ENCODE measurements around the gene VPS13D. TPM values are rescaled to one million over a fixed set of nuclear protein-coding genes. Genes with fewer than 3 reads are reported as not detected.

Gene VPS13D
- total RNA-seq, 4 donors from 2014 or later, result 88.3 to 123 (median 113) TPM

GRCh38 chr1:12508849-12509248, 279.0 kb downstream of the VPS13D start:
- DNase-seq, result no peak
- Histone ChIP-seq H3K27me3 (no peaks in the 10 kb centered on the region), H3K4me1 (peaks cover 0 to 6% (median 0%) of the 10 kb centered on the region in 4 donors), H3K4me3 (no peak overlapping the region), H3K36me3 (peaks cover 0 to 32% (median 0%) of the 10 kb centered on the region in 3 donors), H3K27ac (no peak overlapping the region), H3K9me3 (no peaks in the 10 kb centered on the region)
- TF ChIP-seq POLR2A (IDR thresholded peaks at IDR 0.05) (no peak), CTCF (IDR thresholded peaks at IDR 0.05) (no peak)

- H3K9me3 ChIP-seq, result no peaks in the 10 kb centered on the region
- peaks cover 0 to 6% (median 0%) of the 10 kb centered on the region in 4 donors for H3K4me1 ChIP-seq
- no peaks in the 10 kb centered on the region for H3K27me3 ChIP-seq
- peaks cover 0 to 18% (median 0%) of the 10 kb centered on the region in 3 donors for H3K36me3 ChIP-seq
- no peak for TF ChIP-seq CTCF (IDR thresholded peaks at IDR 0.05)
- TF ChIP-seq POLR2A (IDR thresholded peaks at IDR 0.05), result no peak
- H3K4me3 ChIP-seq, result no peak overlapping the region
- DNase-seq, result no peak
- H3K27ac ChIP-seq, result peak overlapping the region; percentile 38 to 70 (median 40)
Measured at GRCh38 chr1:12511128-12511484, 281.3 kb downstream of the VPS13D start.

DNA sequence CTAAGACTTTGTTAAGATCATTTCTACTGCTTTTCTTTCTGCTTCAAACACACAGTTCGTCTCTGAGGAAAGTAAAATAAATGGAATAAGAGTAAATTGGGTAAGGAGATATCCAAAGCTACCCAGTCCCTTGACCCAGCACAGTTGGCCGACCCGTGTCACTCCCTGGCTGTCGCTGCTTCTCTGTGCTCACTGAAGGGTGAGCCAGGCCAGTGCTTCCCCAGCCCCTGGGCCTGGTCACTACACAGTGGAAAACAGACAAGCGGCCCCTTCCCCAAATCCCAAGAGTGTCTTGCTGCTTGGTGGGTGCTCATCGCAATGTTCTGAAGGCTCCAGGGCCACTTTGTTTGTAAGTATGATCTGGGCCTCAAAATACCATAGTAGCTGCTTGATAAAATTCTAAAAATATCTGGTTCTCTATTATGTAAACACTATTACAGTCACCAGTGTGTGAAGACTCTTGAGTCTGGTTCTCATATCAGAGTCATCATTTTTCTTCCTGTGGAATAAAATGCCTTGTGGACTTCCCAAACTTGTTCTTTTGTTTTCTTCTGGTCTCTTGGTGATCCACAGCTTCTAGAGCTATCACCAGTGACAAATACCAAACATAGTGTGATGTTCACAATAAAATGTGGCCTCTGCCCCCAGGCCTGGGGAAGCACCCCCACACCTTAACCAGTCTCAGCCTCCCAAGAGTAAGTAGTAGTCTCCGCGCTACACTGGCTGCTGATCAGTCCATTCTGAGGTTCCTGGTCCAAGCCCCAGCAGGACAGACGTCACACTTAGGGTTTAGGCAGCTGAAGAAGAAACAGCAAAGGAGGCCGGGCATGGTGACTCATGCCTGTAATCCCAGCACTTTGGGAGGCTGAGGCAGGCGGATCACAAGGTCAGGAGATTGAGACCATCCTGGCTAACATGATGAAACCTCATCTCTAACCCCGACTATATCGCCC, 282.0 kb downstream of the VPS13D start:
- Histone ChIP-seq H3K4me3 (no peak overlapping the region), H3K4me1 (peaks cover 0 to 6% (median 0%) of the 10 kb centered on the region in 4 donors), H3K36me3 (peaks cover 0 to 11% (median 0%) of the 10 kb centered on the region in 3 donors), H3K9me3 (no peaks in the 10 kb centered on the region), H3K27me3 (no peaks in the 10 kb centered on the region), H3K27ac (peak overlapping the region in 3 of 4 donors; percentile 39 to 70 (median 41))
- no peak for DNase-seq
- TF ChIP-seq POLR2A (IDR thresholded peaks at IDR 0.05) (no peak), CTCF (IDR thresholded peaks at IDR 0.05) (no peak)

DNA sequence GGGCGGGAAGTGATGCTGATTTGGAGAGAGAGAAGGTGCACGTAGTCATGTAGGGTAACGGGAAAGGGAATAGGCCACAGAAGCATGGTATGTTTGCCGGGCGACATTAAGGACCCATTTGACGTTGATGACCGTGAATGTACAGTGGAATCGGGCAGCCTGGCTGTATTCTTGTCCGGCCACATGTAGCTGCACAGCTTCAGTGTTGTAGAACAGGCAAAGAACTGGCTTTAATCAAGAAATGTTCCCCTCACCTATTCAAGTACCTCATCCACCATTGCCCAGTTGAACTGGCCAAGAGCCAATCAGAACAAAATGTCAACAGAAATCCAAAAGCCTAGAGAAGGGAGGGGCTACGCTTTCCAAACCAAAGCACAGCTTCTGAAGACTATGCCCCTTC, 283.4 kb downstream of the VPS13D start:
- H3K9me3 ChIP-seq, result no peaks in the 10 kb centered on the region
- no peak overlapping the region for H3K4me3 ChIP-seq
- no peak for DNase-seq
- TF ChIP-seq POLR2A (IDR thresholded peaks at IDR 0.05) (no peak), CTCF (IDR thresholded peaks at IDR 0.05) (no peak)
- H3K27ac ChIP-seq, result no peak overlapping the region
- peaks cover 0 to 6% (median 0%) of the 10 kb centered on the region in 4 donors for H3K4me1 ChIP-seq
- no peaks in the 10 kb centered on the region for H3K27me3 ChIP-seq
- no peaks in the 10 kb centered on the region for H3K36me3 ChIP-seq

DNA sequence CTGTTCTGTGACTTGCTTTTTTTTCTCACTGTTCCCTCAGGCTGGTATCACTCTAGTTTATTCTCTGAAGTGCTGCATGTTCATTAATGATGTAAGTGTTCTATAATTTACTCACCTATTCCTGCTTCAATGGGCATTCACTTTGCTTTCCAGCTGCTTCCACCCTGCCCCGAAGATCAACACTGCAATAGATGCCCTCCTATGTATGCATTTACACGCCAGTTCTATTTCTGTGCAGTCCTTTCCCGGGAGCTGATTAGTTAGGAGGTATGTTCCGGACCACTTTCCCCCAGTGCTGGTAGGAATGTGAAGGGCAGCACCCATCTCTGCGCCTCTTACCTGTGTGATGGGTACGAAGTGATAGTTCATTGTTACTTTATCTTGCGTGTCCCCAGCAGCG, 284.8 kb downstream of the VPS13D start:
- Histone ChIP-seq H3K36me3 (no peaks in the 10 kb centered on the region), H3K27ac (no peak overlapping the region), H3K27me3 (no peaks in the 10 kb centered on the region), H3K4me3 (no peak overlapping the region), H3K9me3 (no peaks in the 10 kb centered on the region), H3K4me1 (peaks cover 0 to 6% (median 0%) of the 10 kb centered on the region in 4 donors)
- TF ChIP-seq CTCF (IDR thresholded peaks at IDR 0.05), result no peak
- no peak for TF ChIP-seq POLR2A (IDR thresholded peaks at IDR 0.05)
- no peak for DNase-seq

All from Peyer's patch (tissue), 4 donors.